ENCODE results near the gene PPP4R2. TPM values are rescaled to one million over a fixed set of nuclear protein-coding genes. Genes with fewer than 3 reads are reported as not detected.

The PPP4R2 gene
- total and polyA plus RNA-seq, 3 donors from 2014 or later = 38.1 to 68.2 (median 67.7) TPM

DNA sequence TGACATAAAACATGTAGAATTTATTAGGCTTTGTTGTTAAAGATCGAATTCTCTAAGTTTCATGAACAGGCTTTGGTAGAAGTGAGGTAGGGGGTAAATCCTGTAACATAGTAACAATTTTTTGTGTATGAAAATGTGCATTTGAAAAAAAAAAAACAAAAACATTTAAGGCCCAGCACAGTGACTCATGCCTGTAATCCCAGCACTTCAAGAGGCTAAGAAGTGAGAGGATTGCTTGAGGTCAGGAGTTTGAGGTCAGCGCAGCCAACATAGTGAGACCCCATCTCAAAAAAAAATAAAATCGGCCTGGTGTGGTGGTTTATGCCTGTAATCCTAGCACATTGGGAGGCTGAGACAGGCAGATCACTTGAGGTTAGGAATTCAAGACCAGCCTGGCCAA lies 26.8 kb upstream of the PPP4R2 start:
- no peaks in the 10 kb centered on the region for H3K4me1 ChIP-seq
- no peak for TF ChIP-seq POLR2A (IDR thresholded peaks at IDR 0.05)
- TF ChIP-seq, protein P1, sequence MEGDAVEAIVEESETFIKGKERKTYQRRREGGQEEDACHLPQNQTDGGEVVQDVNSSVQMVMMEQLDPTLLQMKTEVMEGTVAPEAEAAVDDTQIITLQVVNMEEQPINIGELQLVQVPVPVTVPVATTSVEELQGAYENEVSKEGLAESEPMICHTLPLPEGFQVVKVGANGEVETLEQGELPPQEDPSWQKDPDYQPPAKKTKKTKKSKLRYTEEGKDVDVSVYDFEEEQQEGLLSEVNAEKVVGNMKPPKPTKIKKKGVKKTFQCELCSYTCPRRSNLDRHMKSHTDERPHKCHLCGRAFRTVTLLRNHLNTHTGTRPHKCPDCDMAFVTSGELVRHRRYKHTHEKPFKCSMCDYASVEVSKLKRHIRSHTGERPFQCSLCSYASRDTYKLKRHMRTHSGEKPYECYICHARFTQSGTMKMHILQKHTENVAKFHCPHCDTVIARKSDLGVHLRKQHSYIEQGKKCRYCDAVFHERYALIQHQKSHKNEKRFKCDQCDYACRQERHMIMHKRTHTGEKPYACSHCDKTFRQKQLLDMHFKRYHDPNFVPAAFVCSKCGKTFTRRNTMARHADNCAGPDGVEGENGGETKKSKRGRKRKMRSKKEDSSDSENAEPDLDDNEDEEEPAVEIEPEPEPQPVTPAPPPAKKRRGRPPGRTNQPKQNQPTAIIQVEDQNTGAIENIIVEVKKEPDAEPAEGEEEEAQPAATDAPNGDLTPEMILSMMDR (IDR thresholded peaks at IDR 0.05) = no peak
- no peak overlapping the region for H3K4me3 ChIP-seq
- no peaks in the 10 kb centered on the region for H3K36me3 ChIP-seq (ENCODE audit: low read depth, missing control alignments)
- intact Hi-C loops (cut with DNase I; ENCODE audit: low total_unique reads) = no loop called here
- no peaks in the 10 kb centered on the region for H3K9me3 ChIP-seq
- H3K27me3 ChIP-seq = no peaks in the 10 kb centered on the region
- 92 to 93% methylated on average over 3 of the region's 3 CpGs for WGBS, 2 donors
- H3K27ac ChIP-seq = no peak overlapping the region
- no peak for DNase-seq

GRCh38 chr3:72970942-72971341 lies 25.7 kb upstream of the PPP4R2 start:
- intact Hi-C loops (cut with DNase I; ENCODE audit: low total_unique reads) = no loop called here
- no peak overlapping the region for H3K4me3 ChIP-seq
- TF ChIP-seq, protein P1 (IDR thresholded peaks at IDR 0.05) = no peak
- no peak for TF ChIP-seq POLR2A (IDR thresholded peaks at IDR 0.05)
- no peak overlapping the region for H3K27ac ChIP-seq
- H3K27me3 ChIP-seq = no peaks in the 10 kb centered on the region
- WGBS, 2 donors = 92 to 95% methylated on average over 2 of the region's 2 CpGs
- H3K9me3 ChIP-seq = no peaks in the 10 kb centered on the region
- no peak for DNase-seq
- no peaks in the 10 kb centered on the region for H3K36me3 ChIP-seq (ENCODE audit: low read depth, missing control alignments)
- H3K4me1 ChIP-seq = no peaks in the 10 kb centered on the region

DNA sequence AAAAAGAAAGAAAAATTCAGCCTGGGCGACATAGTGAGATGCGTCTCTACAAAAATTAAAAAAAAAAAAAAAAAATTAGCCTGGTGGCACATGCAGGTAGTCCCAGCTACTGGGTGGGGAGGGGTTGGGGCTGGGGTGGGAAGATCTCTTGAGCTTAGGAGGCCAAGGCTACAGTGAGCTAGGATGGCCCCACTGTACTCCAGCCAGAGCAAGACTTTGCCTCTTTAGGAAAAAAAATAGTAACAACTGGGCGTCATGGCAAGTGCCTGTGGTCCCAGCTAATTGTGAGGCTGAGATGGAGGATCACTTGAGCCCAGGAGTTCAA lies 23.9 kb upstream of the PPP4R2 start:
- Histone ChIP-seq H3K4me1 (no peaks in the 10 kb centered on the region), H3K9me3 (no peaks in the 10 kb centered on the region), H3K27me3 (no peaks in the 10 kb centered on the region), H3K36me3 (ENCODE audit: low read depth, missing control alignments) (no peaks in the 10 kb centered on the region), H3K4me3 (no peak overlapping the region), H3K27ac (no peak overlapping the region)
- intact Hi-C loops (cut with DNase I; ENCODE audit: low total_unique reads) = no loop called here
- DNase-seq = no peak
- 84 to 96% methylated on average over 3 of the region's 3 CpGs for WGBS, 2 donors
- TF ChIP-seq, protein P1 (IDR thresholded peaks at IDR 0.05) = no peak
- TF ChIP-seq POLR2A (IDR thresholded peaks at IDR 0.05) = no peak

DNA sequence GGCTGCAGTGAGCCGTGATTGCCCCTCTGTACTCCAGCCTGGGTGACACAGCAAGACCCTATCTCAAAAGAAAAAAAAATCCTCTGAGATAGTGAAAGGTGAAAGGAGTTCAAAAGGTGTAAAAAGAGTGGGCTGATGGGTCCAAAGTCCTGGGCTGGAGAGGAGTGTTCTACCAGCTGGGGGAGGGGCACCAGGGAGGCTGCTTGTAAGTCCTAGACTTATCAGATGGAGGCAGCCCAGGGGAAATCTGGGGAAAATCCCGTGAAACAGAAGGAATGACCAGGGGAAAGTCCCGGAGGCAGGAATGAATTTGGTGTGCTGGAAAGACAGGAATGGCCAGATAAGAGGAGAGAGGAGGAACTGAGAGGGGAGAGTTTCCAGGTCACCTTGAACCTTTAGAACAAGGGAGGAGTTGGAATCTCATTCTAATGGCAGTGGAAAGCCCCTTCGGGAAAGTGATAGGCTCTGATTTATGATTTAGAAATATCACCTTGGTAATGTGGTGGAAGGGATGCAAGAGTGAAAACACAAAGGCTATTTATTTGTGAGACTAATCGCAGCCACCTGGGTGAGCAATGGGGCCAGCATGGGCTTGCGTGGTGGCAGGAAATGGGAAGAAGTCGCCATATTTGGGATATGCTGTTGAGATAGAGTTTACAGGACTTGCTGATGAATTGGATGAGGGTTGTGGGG lies 23.4 kb upstream of the PPP4R2 start:
- Histone ChIP-seq H3K27ac (no peak overlapping the region), H3K9me3 (no peaks in the 10 kb centered on the region), H3K27me3 (no peaks in the 10 kb centered on the region), H3K36me3 (ENCODE audit: low read depth, missing control alignments) (no peaks in the 10 kb centered on the region), H3K4me3 (no peak overlapping the region), H3K4me1 (no peaks in the 10 kb centered on the region)
- intact Hi-C loops (cut with DNase I; ENCODE audit: low total_unique reads) = no loop called here
- 51 to 56% methylated on average over 7 of the region's 7 CpGs for WGBS, 2 donors
- TF ChIP-seq, protein P1 (IDR thresholded peaks at IDR 0.05) = no peak
- TF ChIP-seq POLR2A (IDR thresholded peaks at IDR 0.05) = no peak
- DNase-seq = no peak

GRCh38 chr3:72973786-72974185 lies 22.8 kb upstream of the PPP4R2 start:
- TF ChIP-seq POLR2A (IDR thresholded peaks at IDR 0.05) = no peak
- TF ChIP-seq, protein P1 (IDR thresholded peaks at IDR 0.05) = no peak
- Histone ChIP-seq H3K27ac (no peak overlapping the region), H3K36me3 (ENCODE audit: low read depth, missing control alignments) (no peaks in the 10 kb centered on the region), H3K27me3 (no peaks in the 10 kb centered on the region), H3K9me3 (no peaks in the 10 kb centered on the region), H3K4me3 (no peak overlapping the region), H3K4me1 (no peaks in the 10 kb centered on the region)
- no peak for DNase-seq
- intact Hi-C loops (cut with DNase I; ENCODE audit: low total_unique reads) = no loop called here
- 91 to 93% methylated on average over 2 of the region's 2 CpGs for WGBS, 2 donors
